ENCODE results near the gene LRP1B. TPM values are rescaled to one million over a fixed set of nuclear protein-coding genes. Genes with fewer than 3 reads are reported as not detected.
A peak's percentile ranks its signal among the peaks of the same experiment; 100 is the strongest.

The LRP1B gene
- total RNA-seq, 1 experiment from 2014 or later: 0.11 TPM

- no peak for DNase-seq (ENCODE audit: low read depth)
These were observed 433.8 kb downstream of the LRP1B start for GRCh38 chr2:141697035-141697434.

- no peak for DNase-seq (ENCODE audit: low read depth)
These were observed 436.6 kb downstream of the LRP1B start for GRCh38 chr2:141694180-141694579.

- DNase-seq (ENCODE audit: low read depth): no peak
These were observed 438.0 kb downstream of the LRP1B start for GRCh38 chr2:141692829-141693228.

GRCh38 chr2:141676139-141676538 is 454.7 kb downstream of the LRP1B start:
- DNase-seq (ENCODE audit: low read depth): no peak

GRCh38 chr2:141666191-141666590 is 464.6 kb downstream of the LRP1B start:
- DNase-seq (ENCODE audit: low read depth): no peak

- DNase-seq (ENCODE audit: low read depth): no peak
These were observed 470.6 kb downstream of the LRP1B start for GRCh38 chr2:141660232-141660631.

GRCh38 chr2:141654311-141654710 is 476.5 kb downstream of the LRP1B start:
- DNase-seq (ENCODE audit: low read depth): no peak

GRCh38 chr2:141653184-141653583 is 477.6 kb downstream of the LRP1B start:
- no peak for DNase-seq (ENCODE audit: low read depth)

GRCh38 chr2:141652308-141652707 is 478.5 kb downstream of the LRP1B start:
- DNase-seq (ENCODE audit: low read depth): no peak

GRCh38 chr2:141647353-141647752 is 483.5 kb downstream of the LRP1B start:
- no peak for DNase-seq (ENCODE audit: low read depth)

- DNase-seq (ENCODE audit: low read depth): peak; percentile 31
These were observed 489.4 kb downstream of the LRP1B start for GRCh38 chr2:141641462-141641861.

- no peak for DNase-seq (ENCODE audit: low read depth)
These were observed 491.0 kb downstream of the LRP1B start for GRCh38 chr2:141639809-141640208.

GRCh38 chr2:141633132-141633531 is 497.7 kb downstream of the LRP1B start:
- no peak for DNase-seq (ENCODE audit: low read depth)

GRCh38 chr2:141630407-141630930 is 500.3 kb downstream of the LRP1B start:
- peak; percentile 30 for DNase-seq (ENCODE audit: low read depth)

- no peak for DNase-seq (ENCODE audit: low read depth)
These were observed 510.4 kb downstream of the LRP1B start for GRCh38 chr2:141620372-141620771.

- DNase-seq (ENCODE audit: low read depth): no peak
These were observed 512.4 kb downstream of the LRP1B start for GRCh38 chr2:141618457-141618856.

- peak; percentile 53 for DNase-seq (ENCODE audit: low read depth)
These were observed 518.8 kb downstream of the LRP1B start for GRCh38 chr2:141611981-141612380.

GRCh38 chr2:141611176-141611571 is 519.6 kb downstream of the LRP1B start:
- DNase-seq (ENCODE audit: low read depth): peak; percentile 8

GRCh38 chr2:141610564-141611175 is 520.1 kb downstream of the LRP1B start:
- no peak for DNase-seq (ENCODE audit: low read depth)

GRCh38 chr2:141605163-141605562 is 525.7 kb downstream of the LRP1B start:
- no peak for DNase-seq (ENCODE audit: low read depth)

- no peak for DNase-seq (ENCODE audit: low read depth)
These were observed 529.2 kb downstream of the LRP1B start for GRCh38 chr2:141601511-141602152.

GRCh38 chr2:141599721-141600120 is 531.1 kb downstream of the LRP1B start:
- no peak for DNase-seq (ENCODE audit: low read depth)

GRCh38 chr2:141598982-141599381 is 531.8 kb downstream of the LRP1B start:
- DNase-seq (ENCODE audit: low read depth): no peak

Measured in LHCN-M2 (cell line).